H9 (cell line): ENCODE measurements around the gene NSUN3. TPM values are rescaled to one million over a fixed set of nuclear protein-coding genes. Genes with fewer than 3 reads are reported as not detected.

Experiments used
- DNase-seq: peaks from one replicate; pipeline ENCODE4 v3.0.0-alpha.2; 2017
- H2AFZ ChIP-seq: one replicate; pipeline ENCODE4 v1.6.1; 2013; ENCODE audit warnings: mild to moderate bottlenecking, low read length, control low read depth, moderate library complexity
- H2AK5ac ChIP-seq: 2 replicates; pipeline ENCODE4 v1.6.1; 2013; ENCODE audit warnings: low read length, control low read depth, mixed read lengths; ENCODE audit not compliant: insufficient read length
- H2BK120ac ChIP-seq: one replicate; pipeline ENCODE4 v1.6.1; 2013; ENCODE audit warnings: low read depth, mild to moderate bottlenecking, low read length, control low read depth, inconsistent platforms; ENCODE audit not compliant: poor library complexity, severe bottlenecking
- H2BK12ac ChIP-seq: 2 replicates; pipeline ENCODE4 v1.6.1; 2013; ENCODE audit warnings: low read length, control low read depth, mixed read lengths, low read depth; ENCODE audit not compliant: insufficient read length
- H2BK15ac ChIP-seq: 2 replicates; pipeline ENCODE4 v1.6.1; 2013; ENCODE audit warnings: low read depth, low read length, control low read depth
- H2BK20ac ChIP-seq: one replicate; pipeline ENCODE4 v1.6.1; 2013; ENCODE audit warnings: low read depth, mild to moderate bottlenecking, low read length, control low read depth, inconsistent platforms; ENCODE audit not compliant: poor library complexity, severe bottlenecking
- H2BK5ac ChIP-seq: 2 replicates; pipeline ENCODE4 v1.6.1; 2013; ENCODE audit warnings: low read length, control low read depth, mixed read lengths; ENCODE audit not compliant: insufficient read length
- H3K14ac ChIP-seq: 2 replicates; pipeline ENCODE4 v1.6.1; 2013; ENCODE audit warnings: low read length, control low read depth; ENCODE audit not compliant: insufficient read depth
- H3K18ac ChIP-seq: 2 replicates; pipeline ENCODE4 v1.6.1; 2013; ENCODE audit warnings: low read depth, mild to moderate bottlenecking, mixed read lengths, low read length, control low read depth; ENCODE audit not compliant: insufficient read length
- H3K23ac ChIP-seq: 2 replicates; pipeline ENCODE4 v1.6.1; 2013; ENCODE audit warnings: low read length, control low read depth, mixed read lengths, low read depth; ENCODE audit not compliant: insufficient read length
- H3K23me2 ChIP-seq: 2 replicates; pipeline ENCODE4 v1.6.1; 2013; ENCODE audit warnings: low read depth, mild to moderate bottlenecking, mixed read lengths, low read length, control low read depth; ENCODE audit not compliant: insufficient read length, poor library complexity, severe bottlenecking
- H3K27ac ChIP-seq: 2 replicates; pipeline ENCODE4 v1.5.1; 2013; ENCODE audit warnings: low read length, control low read depth, mixed read lengths, low read depth; ENCODE audit not compliant: insufficient read length
- H3K27me3 ChIP-seq: 2 replicates; pipeline ENCODE4 v1.6.1; 2013; ENCODE audit warnings: low read length, control low read depth, inconsistent platforms; ENCODE audit not compliant: insufficient read depth
- H3K4ac ChIP-seq: 2 replicates; pipeline ENCODE4 v1.6.1; 2013; ENCODE audit warnings: low read depth, mild to moderate bottlenecking, control low read depth, inconsistent platforms, low read length, moderate library complexity
- H3K4me1 ChIP-seq: 2 replicates; pipeline ENCODE4 v1.6.1; 2013; ENCODE audit warnings: low read length, control low read depth, inconsistent platforms; ENCODE audit not compliant: insufficient read depth
- H3K4me2 ChIP-seq: 2 replicates; pipeline ENCODE4 v1.6.1; 2013; ENCODE audit warnings: low read length, control low read depth, mixed read lengths; ENCODE audit not compliant: insufficient read length, insufficient read depth
- H3K56ac ChIP-seq: 2 replicates; pipeline ENCODE4 v1.6.1; 2013; ENCODE audit warnings: low read depth, mild to moderate bottlenecking, mixed read lengths, low read length, control low read depth; ENCODE audit not compliant: insufficient read length
- H3K79me1 ChIP-seq: 2 replicates; pipeline ENCODE4 v1.6.1; 2013; ENCODE audit warnings: low read depth, mild to moderate bottlenecking, moderate library complexity, low read length, control low read depth, inconsistent platforms; ENCODE audit not compliant: insufficient read depth, poor library complexity, severe bottlenecking
- H3K79me2 ChIP-seq: 2 replicates; pipeline ENCODE4 v1.6.1; 2013; ENCODE audit warnings: low read length, control low read depth, inconsistent platforms; ENCODE audit not compliant: insufficient read depth
- H3K9ac ChIP-seq: 2 replicates; pipeline ENCODE4 v1.6.1; 2013; ENCODE audit warnings: low read length, control low read depth, mixed read lengths; ENCODE audit not compliant: insufficient read length; ENCODE audit errors: extremely low read depth
- H3K9me3 ChIP-seq: one replicate; pipeline ENCODE4 v1.6.1; 2013; ENCODE audit warnings: low read depth, low read length, inconsistent platforms; ENCODE audit not compliant: control insufficient read depth
- H3T11ph ChIP-seq: one replicate; pipeline ENCODE4 v1.6.1; 2013; ENCODE audit warnings: mild to moderate bottlenecking, low read length, control low read depth, inconsistent platforms
- H4K20me1 ChIP-seq: one replicate; pipeline ENCODE4 v1.6.1; 2013; ENCODE audit not compliant: control insufficient read depth, insufficient read length, insufficient read depth
- H4K5ac ChIP-seq: 2 replicates; pipeline ENCODE4 v1.6.1; 2013; ENCODE audit warnings: low read depth, mild to moderate bottlenecking, mixed read lengths, low read length, control low read depth; ENCODE audit not compliant: insufficient read length
- H4K8ac ChIP-seq: replicated peaks from 2 replicates; pipeline ENCODE4 v1.6.1; 2013; ENCODE audit warnings: low read length, control low read depth, mixed read lengths, low read depth; ENCODE audit not compliant: insufficient read length
- H4K91ac ChIP-seq: 2 replicates; pipeline ENCODE4 v1.6.1; 2013; ENCODE audit warnings: low read depth, mild to moderate bottlenecking, moderate library complexity, mixed read lengths, low read length, control low read depth; ENCODE audit not compliant: insufficient read length
- H3K27ac Mint-ChIP-seq, 3 experiments: 2 replicates in 2 of 3; 3 replicates in 1 of 3; pipeline ENCODE4 v1.8.0; 2020 to 2021; ENCODE audit warnings: mixed read lengths in 3 of 3, mild to moderate bottlenecking in 1 of 3, moderate library complexity in 1 of 3
- H3K27me3 Mint-ChIP-seq: 2 replicates; pipeline ENCODE4 v1.8.0; 2021; ENCODE audit warnings: low read depth, mild to moderate bottlenecking, moderate library complexity, mixed read lengths
- H3K36me3 Mint-ChIP-seq, 3 experiments: 2 replicates in 2 of 3; 3 replicates in 1 of 3; pipeline ENCODE4 v1.8.0; 2020 to 2021; ENCODE audit warnings: low read depth in 3 of 3, mixed read lengths in 3 of 3; ENCODE audit not compliant: insufficient read depth in 1 of 3
- H3K4me1 Mint-ChIP-seq, 2 experiments: 2 replicates each; pipeline ENCODE4 v1.8.0; 2020; ENCODE audit warnings: mixed read lengths in 2 of 2
- H3K4me3 Mint-ChIP-seq, 2 experiments: 2 replicates in 1 of 2; 3 replicates in 1 of 2; pipeline ENCODE4 v1.8.0; 2020 to 2021; ENCODE audit warnings: mild to moderate bottlenecking in 2 of 2, mixed read lengths in 2 of 2, moderate library complexity in 1 of 2
- H3K9me3 Mint-ChIP-seq, 2 experiments: 2 replicates in 1 of 2; 3 replicates in 1 of 2; pipeline ENCODE4 v1.8.0; 2020; ENCODE audit warnings: mild to moderate bottlenecking in 2 of 2, mixed read lengths in 2 of 2, moderate library complexity in 1 of 2
- CTCF ChIP-seq: fragments of 200-600 bp; sonication (generic); conservative IDR thresholded peaks from 3 replicates; pipeline ENCODE4 v1.8.0; 2021; ENCODE audit warnings: antibody characterized with exemption, mild to moderate bottlenecking
- WGBS: extraction: QIAGEN DNeasy Blood & Tissue Kit; methylation state at CpG from one replicate; pipeline ENCODE4 v1.1.7; 2013; ENCODE audit warnings: missing lambda C conversion rate, low lambda C conversion rate, mixed read lengths; ENCODE audit not compliant: insufficient read length; ENCODE audit errors: extremely low coverage; 5-methylcytosine and 5-hydroxymethylcytosine counted together
- total RNA-seq: library from RNA; stranded (reverse); gene quantifications from 2 replicates; pipeline ENCODE4 v1.2.1, GENCODE V29; 2021

The NSUN3 gene
- total RNA-seq, 1 experiment from 2014 or later: 7.4 TPM

- no peaks in the 10 kb centered on the region for H3K4me1 Mint-ChIP-seq
- DNase-seq: no peak
- no peak overlapping the region for H3K14ac ChIP-seq
- no peak overlapping the region for H3K27ac Mint-ChIP-seq
- no peak overlapping the region for H4K5ac ChIP-seq
- H3K23me2 ChIP-seq: no peaks in the 10 kb centered on the region
- H3K4ac ChIP-seq: no peak overlapping the region
- H2BK20ac ChIP-seq: no peak overlapping the region
- H3K79me1 ChIP-seq: no peaks in the 10 kb centered on the region
- H3K27me3 ChIP-seq: no peaks in the 10 kb centered on the region
- WGBS: no CpG with 5 or more reads among the region's 1 CpG
- H3K4me3 Mint-ChIP-seq: no peak overlapping the region
- H4K91ac ChIP-seq: no peak overlapping the region
- no peak overlapping the region for H4K8ac ChIP-seq
- H2AK5ac ChIP-seq: no peak overlapping the region
- H3K18ac ChIP-seq: no peak overlapping the region
- no peak overlapping the region for H2BK5ac ChIP-seq
- H2BK120ac ChIP-seq: no peak overlapping the region
- no peak overlapping the region for H3K56ac ChIP-seq
- peaks cover 0 to 16% (median 10%) of the 10 kb centered on the region in 3 experiments; a peak in 4 of 7 replicates for H3K36me3 Mint-ChIP-seq
- H3K4me2 ChIP-seq: no peak overlapping the region
- no peak for TF ChIP-seq CTCF
- no peaks in the 10 kb centered on the region for H3K9me3 ChIP-seq
- H4K20me1 ChIP-seq: no peaks in the 10 kb centered on the region
- H3T11ph ChIP-seq: no peak overlapping the region
- no peaks in the 10 kb centered on the region for H3K9me3 Mint-ChIP-seq
- H3K27me3 Mint-ChIP-seq: no peaks in the 10 kb centered on the region
- no peak overlapping the region for H2BK15ac ChIP-seq
- no peak overlapping the region for H3K9ac ChIP-seq
- H2AFZ ChIP-seq: no peak overlapping the region
- no peaks in the 10 kb centered on the region for H3K79me2 ChIP-seq
- H3K23ac ChIP-seq: no peak overlapping the region
- H3K27ac ChIP-seq: no peak overlapping the region
- no peaks in the 10 kb centered on the region for H3K4me1 ChIP-seq
- H2BK12ac ChIP-seq: no peak overlapping the region
Measured at GRCh38 chr3:94093151-94093550, 30.3 kb downstream of the NSUN3 start.
